Measurements from ENCODE around the gene DYRK1B. TPM values are rescaled to one million over a fixed set of nuclear protein-coding genes. Genes with fewer than 3 reads are reported as not detected.

Gene DYRK1B
- total and polyA plus RNA-seq, 2 experiments from 2014 or later: 19.2 to 31.4 TPM

DNA sequence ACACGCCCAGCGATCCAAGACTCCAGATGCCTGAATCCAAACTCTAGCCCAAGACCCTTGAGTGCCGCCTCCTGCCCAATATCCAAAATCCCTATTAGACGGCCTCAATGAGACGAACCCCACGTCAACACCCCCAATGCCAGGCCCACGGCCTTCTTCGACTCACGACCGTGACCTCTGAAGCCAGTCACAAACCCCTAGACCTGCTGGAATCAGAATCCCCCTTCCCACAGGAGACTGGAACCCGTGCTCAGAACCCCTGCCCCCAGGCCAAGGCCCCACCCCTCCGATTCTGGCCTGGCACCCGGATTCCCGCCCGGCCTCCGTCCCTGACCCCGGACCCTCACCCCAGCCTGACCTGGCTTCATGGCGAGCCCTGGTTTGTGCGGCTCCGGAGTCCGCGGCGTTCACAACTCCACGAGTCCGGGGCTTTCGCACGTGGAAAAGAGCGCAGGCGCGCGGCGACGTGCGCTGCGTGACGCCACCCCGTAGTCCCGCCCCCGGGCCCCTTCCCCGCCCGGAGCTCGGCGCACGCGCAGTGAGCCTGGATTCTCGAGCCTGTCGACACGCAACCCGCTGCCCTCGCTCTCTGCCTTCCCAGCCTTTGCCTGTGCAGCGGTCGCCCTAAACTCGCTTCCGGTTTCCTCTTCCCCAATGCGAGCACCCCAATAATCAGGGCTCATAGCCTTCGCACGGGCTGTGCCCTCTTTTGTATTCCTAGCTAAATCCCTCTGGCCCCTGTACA is 12.1 kb upstream of the DYRK1B start, which contains the start of gene FBL:
TSS of gene FBL (minus strand) at position 447 of the 745 bp plus-strand sequence. CDS start at position 368, 79 bp downstream.
- Histone ChIP-seq H3K4me3 (peak within 1 kb of the TSS; percentile 67), H3K36me3 (no peaks in the 10 kb centered on the region), H3K9me3 (ENCODE audit: low read depth) (no peaks in the 10 kb centered on the region), H3K4me1 (ENCODE audit: low read depth) (peaks cover 34% of the 10 kb centered on the region), H3K27me3 (no peaks in the 10 kb centered on the region), H3K27ac (peak within 1 kb of the TSS; percentile 92)
- DNase-seq (ENCODE audit: low read depth in 1 of 2, low spot score in 1 of 2): peak; percentile 94 to 97
- TF ChIP-seq, protein P1, sequence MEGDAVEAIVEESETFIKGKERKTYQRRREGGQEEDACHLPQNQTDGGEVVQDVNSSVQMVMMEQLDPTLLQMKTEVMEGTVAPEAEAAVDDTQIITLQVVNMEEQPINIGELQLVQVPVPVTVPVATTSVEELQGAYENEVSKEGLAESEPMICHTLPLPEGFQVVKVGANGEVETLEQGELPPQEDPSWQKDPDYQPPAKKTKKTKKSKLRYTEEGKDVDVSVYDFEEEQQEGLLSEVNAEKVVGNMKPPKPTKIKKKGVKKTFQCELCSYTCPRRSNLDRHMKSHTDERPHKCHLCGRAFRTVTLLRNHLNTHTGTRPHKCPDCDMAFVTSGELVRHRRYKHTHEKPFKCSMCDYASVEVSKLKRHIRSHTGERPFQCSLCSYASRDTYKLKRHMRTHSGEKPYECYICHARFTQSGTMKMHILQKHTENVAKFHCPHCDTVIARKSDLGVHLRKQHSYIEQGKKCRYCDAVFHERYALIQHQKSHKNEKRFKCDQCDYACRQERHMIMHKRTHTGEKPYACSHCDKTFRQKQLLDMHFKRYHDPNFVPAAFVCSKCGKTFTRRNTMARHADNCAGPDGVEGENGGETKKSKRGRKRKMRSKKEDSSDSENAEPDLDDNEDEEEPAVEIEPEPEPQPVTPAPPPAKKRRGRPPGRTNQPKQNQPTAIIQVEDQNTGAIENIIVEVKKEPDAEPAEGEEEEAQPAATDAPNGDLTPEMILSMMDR (IDR thresholded peaks at IDR 0.05; ENCODE audit: low read depth, low read length): no peak

DNA sequence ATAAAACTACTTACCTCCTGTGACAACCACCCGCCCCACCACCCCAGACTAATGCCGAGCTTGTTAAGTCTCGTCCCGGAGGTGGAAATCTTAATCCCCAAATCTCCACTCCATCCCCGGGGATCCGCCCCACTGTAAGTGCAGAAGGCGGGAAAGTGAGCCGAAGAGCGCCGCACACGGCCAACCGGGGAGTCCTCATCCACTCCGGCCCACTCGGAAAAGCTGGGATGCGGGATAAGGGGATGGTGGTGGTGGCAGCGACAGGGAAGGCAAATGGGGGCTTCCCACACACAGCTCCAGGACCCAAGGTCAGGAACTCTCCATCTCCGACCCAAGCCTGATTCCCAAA is 11.6 kb upstream of the DYRK1B start:
- H3K9me3 ChIP-seq (ENCODE audit: low read depth): no peaks in the 10 kb centered on the region
- peak overlapping the region; percentile 92 for H3K27ac ChIP-seq
- H3K4me1 ChIP-seq (ENCODE audit: low read depth): peaks cover 34% of the 10 kb centered on the region
- TF ChIP-seq, protein P1 (IDR thresholded peaks at IDR 0.05; ENCODE audit: low read depth, low read length): peak; percentile 16
- peak overlapping the region; percentile 67 for H3K4me3 ChIP-seq
- no peaks in the 10 kb centered on the region for H3K36me3 ChIP-seq
- H3K27me3 ChIP-seq: no peaks in the 10 kb centered on the region
- DNase-seq (ENCODE audit: low read depth in 1 of 2, low spot score in 1 of 2): peak in 1 of 2 donors; percentile 31

DNA sequence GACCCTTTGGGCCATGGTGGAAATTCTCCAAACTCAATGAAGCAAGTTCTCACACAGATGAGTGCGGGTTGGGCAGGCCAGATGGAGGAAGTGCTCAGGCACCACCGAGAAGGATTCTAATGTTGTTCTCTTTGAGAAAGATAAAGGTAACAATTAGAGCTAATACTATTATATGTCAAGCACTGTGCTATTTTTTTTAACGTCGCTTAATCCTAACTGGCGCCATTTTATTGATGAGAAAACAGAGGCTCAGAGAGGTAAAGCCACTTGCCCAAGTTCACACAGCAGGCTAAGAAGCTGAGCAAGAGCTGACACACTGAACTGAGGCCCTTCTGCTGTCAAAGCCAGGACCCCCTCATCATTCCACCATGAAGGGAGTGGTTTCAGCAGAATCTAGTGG is 11.2 kb upstream of the DYRK1B start:
- Histone ChIP-seq H3K27me3 (no peaks in the 10 kb centered on the region), H3K4me1 (ENCODE audit: low read depth) (peaks cover 34% of the 10 kb centered on the region), H3K27ac (no peak overlapping the region), H3K4me3 (peak overlapping the region; percentile 67), H3K36me3 (no peaks in the 10 kb centered on the region), H3K9me3 (ENCODE audit: low read depth) (no peaks in the 10 kb centered on the region)
- TF ChIP-seq, protein P1 (IDR thresholded peaks at IDR 0.05; ENCODE audit: low read depth, low read length): no peak
- no peak for DNase-seq (ENCODE audit: low read depth in 1 of 2, low spot score in 1 of 2)

DNA sequence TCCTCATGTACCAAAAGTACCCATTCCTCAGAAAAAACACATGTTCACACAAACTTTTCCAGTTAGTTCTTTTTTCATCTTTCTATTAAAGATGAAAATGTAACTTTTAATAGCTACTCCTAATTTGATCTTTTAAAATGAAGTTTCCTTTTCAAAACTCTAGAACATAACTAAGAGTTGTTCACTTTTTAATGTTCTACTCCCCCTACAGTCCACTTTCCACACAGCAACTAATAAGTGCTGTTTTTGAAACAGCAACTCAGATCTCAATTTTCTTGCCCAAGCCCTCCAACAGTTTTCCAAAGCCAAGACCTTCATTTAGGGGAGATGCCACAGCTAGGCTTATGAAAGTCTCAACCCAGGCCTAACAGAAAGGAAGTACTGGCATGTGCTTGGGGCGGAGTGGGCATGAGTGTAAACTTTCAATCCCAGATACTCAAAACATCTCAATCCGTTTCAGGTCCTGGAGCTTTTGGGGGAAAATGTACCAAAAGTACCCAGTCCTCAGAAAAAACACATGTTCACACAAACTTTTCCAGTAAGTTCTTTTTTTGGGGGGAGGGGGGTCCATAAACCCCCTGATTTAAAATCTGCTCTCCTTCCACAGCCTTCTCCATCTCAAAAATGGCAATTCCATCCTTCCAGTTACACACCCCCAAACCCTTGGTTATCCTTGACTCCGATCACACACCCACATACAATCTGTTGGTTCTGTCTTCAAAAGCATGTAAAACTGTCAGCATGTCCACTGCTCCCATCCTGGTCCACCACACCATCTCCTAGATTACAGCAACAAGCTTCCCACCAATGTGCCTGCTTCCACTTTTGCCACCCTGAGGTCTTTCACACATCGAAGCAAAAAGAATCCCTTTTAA is 10.2 kb upstream of the DYRK1B start:
- Histone ChIP-seq H3K4me1 (ENCODE audit: low read depth) (peaks cover 34% of the 10 kb centered on the region), H3K9me3 (ENCODE audit: low read depth) (no peaks in the 10 kb centered on the region), H3K36me3 (peaks cover under 1% of the 10 kb centered on the region), H3K4me3 (no peak overlapping the region), H3K27me3 (no peaks in the 10 kb centered on the region), H3K27ac (no peak overlapping the region)
- peak; percentile 53 to 61 for DNase-seq (ENCODE audit: low read depth in 1 of 2, low spot score in 1 of 2)
- TF ChIP-seq, protein P1 (IDR thresholded peaks at IDR 0.05; ENCODE audit: low read depth, low read length): peak; percentile 71

DNA sequence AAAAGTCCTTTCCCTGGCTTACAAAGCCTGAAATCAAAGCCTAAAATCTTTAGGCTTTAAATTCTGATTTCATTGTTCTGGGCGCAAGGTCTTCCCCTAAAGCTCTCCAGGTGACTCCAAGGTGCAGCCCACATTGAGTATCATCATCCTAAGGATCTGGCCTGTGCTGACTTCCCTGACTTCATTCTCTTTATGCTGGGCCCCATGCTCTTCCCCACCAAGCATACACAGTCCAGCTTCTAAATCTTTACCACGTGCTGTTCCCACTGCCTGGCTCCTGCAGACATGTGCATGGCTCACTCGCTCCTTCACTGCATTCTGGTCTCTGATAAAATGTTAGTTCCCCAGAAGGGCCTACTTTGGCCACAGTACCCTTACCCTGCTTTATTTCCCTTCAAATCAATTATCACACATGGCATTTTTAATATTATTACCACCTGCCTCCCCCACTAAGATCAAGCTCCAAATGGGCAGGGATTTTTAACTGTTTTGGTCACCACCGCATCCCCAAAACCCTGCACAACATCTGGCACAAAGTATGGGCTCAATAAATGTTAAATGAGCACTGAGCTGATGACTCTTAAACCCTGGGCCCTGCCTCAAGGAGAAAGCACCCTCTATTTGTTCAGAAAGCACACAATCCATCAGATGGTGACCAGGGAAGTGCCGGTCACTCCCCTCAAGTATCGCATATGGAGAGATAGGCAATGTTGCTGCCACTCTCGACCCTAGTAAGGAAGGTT is 8.9 kb upstream of the DYRK1B start:
- no peak for DNase-seq (ENCODE audit: low read depth in 1 of 2, low spot score in 1 of 2)
- TF ChIP-seq, protein P1 (IDR thresholded peaks at IDR 0.05; ENCODE audit: low read depth, low read length): no peak
- peaks cover 34% of the 10 kb centered on the region for H3K4me1 ChIP-seq (ENCODE audit: low read depth)
- no peak overlapping the region for H3K4me3 ChIP-seq
- peaks cover 10% of the 10 kb centered on the region for H3K36me3 ChIP-seq
- H3K9me3 ChIP-seq (ENCODE audit: low read depth): no peaks in the 10 kb centered on the region
- no peaks in the 10 kb centered on the region for H3K27me3 ChIP-seq
- peak overlapping the region; percentile 26 for H3K27ac ChIP-seq

All from cardiac muscle cell (in vitro differentiated cells and primary cell).